CD4-positive, alpha-beta T cell treated with Interleukin-21 for 1 hour (primary cell): ENCODE results near the gene PTMA.
"Not testable (repeated sequence)": the region's sequence is repeated elsewhere in the genome, so short reads cannot be mapped to it uniquely, and the experiment has no call there.

ENCODE experiments used
- DNase-seq: peaks from one replicate; pipeline ENCODE4 v3.0.0-alpha.2; 2020

Gene PTMA

GRCh38 chr2:231717281-231718171, 9.2 kb downstream of the PTMA start:
- peak; percentile 42 for DNase-seq

- DNase-seq = no peak
Observed at GRCh38 chr2:231718799-231719198, 10.5 kb downstream of the PTMA start.

- no peak for DNase-seq
Observed at GRCh38 chr2:231720292-231720986, 12.1 kb downstream of the PTMA start.

GRCh38 chr2:231720987-231721966, 13.0 kb downstream of the PTMA start:
- no peak for DNase-seq

GRCh38 chr2:231722721-231723307, 14.5 kb downstream of the PTMA start:
- DNase-seq = no peak

- DNase-seq = no peak
Observed at GRCh38 chr2:231725476-231725875, 17.2 kb downstream of the PTMA start.

GRCh38 chr2:231726276-231726675, 18.0 kb downstream of the PTMA start:
- no peak for DNase-seq

- DNase-seq = no peak
Observed at GRCh38 chr2:231727621-231728020, 19.3 kb downstream of the PTMA start.

- no peak for DNase-seq
Observed at GRCh38 chr2:231732604-231733003, 24.3 kb downstream of the PTMA start.

- no peak for DNase-seq
Observed at GRCh38 chr2:231737761-231738160, 29.4 kb downstream of the PTMA start.

GRCh38 chr2:231743376-231744116, 35.2 kb downstream of the PTMA start:
- no peak for DNase-seq

GRCh38 chr2:231745303-231746038, 37.1 kb downstream of the PTMA start:
- no peak for DNase-seq

GRCh38 chr2:231748153-231748896, 40.0 kb downstream of the PTMA start:
- not testable (repeated sequence) for DNase-seq

GRCh38 chr2:231749016-231749415, 40.7 kb downstream of the PTMA start:
- not testable (repeated sequence) for DNase-seq

GRCh38 chr2:231751042-231751815, 42.9 kb downstream of the PTMA start:
- no peak for DNase-seq

- DNase-seq = no peak
Observed at GRCh38 chr2:231752061-231752460, 43.7 kb downstream of the PTMA start.

GRCh38 chr2:231761735-231762134, 53.4 kb downstream of the PTMA start:
- no peak for DNase-seq
